Spinal cord (tissue), 10 donors: ENCODE measurements around the gene PPP3CA. TPM values are rescaled to one million over a fixed set of nuclear protein-coding genes. Genes with fewer than 3 reads are reported as not detected.

Source experiments
- DNase-seq, 6 donors: peaks; one replicate each; pipeline versions ENCODE4 v3.0.0 to v3.0.0-alpha.2; 2013 to 2015; ENCODE audit warnings: low spot score in 6 of 6, low read depth in 4 of 6
- H3K27ac ChIP-seq: one replicate; pipeline ENCODE4 v1.5.1; 2013; ENCODE audit warnings: low read depth, low read length, control low read depth
- H3K27me3 ChIP-seq: one replicate; pipeline ENCODE4 v1.6.1; 2013; ENCODE audit warnings: low read length; ENCODE audit not compliant: control insufficient read depth, insufficient read depth
- H3K36me3 ChIP-seq: one replicate; pipeline ENCODE4 v1.6.1; 2013; ENCODE audit warnings: low read length; ENCODE audit not compliant: control insufficient read depth, insufficient read depth
- H3K4me1 ChIP-seq: one replicate; pipeline ENCODE4 v1.6.1; 2013; ENCODE audit warnings: low read length; ENCODE audit not compliant: control insufficient read depth, insufficient read depth
- H3K4me3 ChIP-seq: one replicate; pipeline ENCODE4 v1.5.1; 2013; ENCODE audit warnings: low read depth, low read length, control low read depth
- H3K9me3 ChIP-seq: one replicate; pipeline ENCODE4 v1.6.1; 2013; ENCODE audit warnings: low read length; ENCODE audit not compliant: control insufficient read depth, insufficient read depth
- WGBS: methylation state at CpG from one replicate; pipeline ENCODE4 v1.1.5; 2013; ENCODE audit warnings: missing lambda C conversion rate; ENCODE audit not compliant: insufficient coverage; 5-methylcytosine and 5-hydroxymethylcytosine counted together
- polyA plus RNA-seq, 2 donors: library from polyadenylated mRNA; unstranded; fragments of 120-200 nt; gene quantifications; one replicate each; pipeline ENCODE4 v1.2.1, GENCODE V29; 2013; ENCODE audit not compliant: insufficient read length in 2 of 2
- total RNA-seq, 2 donors: library from RNA; depleted of rRNA in 1 of 2; stranded (reverse); fragments of 120-200 nt in 1 of 2; fragments of >200 nt in 1 of 2; gene quantifications; one replicate each; pipeline versions ENCODE4 v1.2.3 to v1.2.4, GENCODE V29; 2013 to 2014
- donor health status: healthy.

The PPP3CA gene
- total and polyA plus RNA-seq, 4 donors = 43.9 to 152 (median 105) TPM

GRCh38 chr4:101283434-101283833 lies 63.9 kb downstream of the PPP3CA start:
- H3K4me1 ChIP-seq = peaks cover 2% of the 10 kb centered on the region
- no peaks in the 10 kb centered on the region for H3K27me3 ChIP-seq
- H3K36me3 ChIP-seq = no peaks in the 10 kb centered on the region
- WGBS = no CpG with 5 or more reads among the region's 2 CpGs
- DNase-seq = no peak
- no peak overlapping the region for H3K27ac ChIP-seq
- H3K9me3 ChIP-seq = no peaks in the 10 kb centered on the region
- H3K4me3 ChIP-seq = no peak overlapping the region

- no peak overlapping the region for H3K4me3 ChIP-seq
- 87% methylated on average over 3 of the region's 4 CpGs for WGBS
- no peaks in the 10 kb centered on the region for H3K27me3 ChIP-seq
- DNase-seq = no peak
- no peaks in the 10 kb centered on the region for H3K9me3 ChIP-seq
- H3K4me1 ChIP-seq = no peaks in the 10 kb centered on the region
- no peaks in the 10 kb centered on the region for H3K36me3 ChIP-seq
- H3K27ac ChIP-seq = no peak overlapping the region
These were observed 65.1 kb downstream of the PPP3CA start for GRCh38 chr4:101282076-101282844.

- WGBS = 36% methylated on average over 3 of the region's 3 CpGs
- H3K4me3 ChIP-seq = no peak overlapping the region
- DNase-seq = peak in 1 of 6 donors; percentile 3
- H3K4me1 ChIP-seq = no peaks in the 10 kb centered on the region
- H3K36me3 ChIP-seq = no peaks in the 10 kb centered on the region
- no peaks in the 10 kb centered on the region for H3K9me3 ChIP-seq
- H3K27ac ChIP-seq = no peak overlapping the region
- H3K27me3 ChIP-seq = no peaks in the 10 kb centered on the region
These were observed 66.3 kb downstream of the PPP3CA start for GRCh38 chr4:101280866-101281600.

- no peak overlapping the region for H3K27ac ChIP-seq
- H3K4me1 ChIP-seq = no peaks in the 10 kb centered on the region
- no peaks in the 10 kb centered on the region for H3K36me3 ChIP-seq
- H3K4me3 ChIP-seq = no peak overlapping the region
- DNase-seq = peak in 1 of 6 donors; percentile 33
- H3K27me3 ChIP-seq = no peaks in the 10 kb centered on the region
- no peaks in the 10 kb centered on the region for H3K9me3 ChIP-seq
- WGBS = no CpG with 5 or more reads among the region's 3 CpGs
These were observed 67.9 kb downstream of the PPP3CA start for GRCh38 chr4:101279377-101279871.

- Histone ChIP-seq H3K36me3 (no peaks in the 10 kb centered on the region), H3K4me1 (no peaks in the 10 kb centered on the region), H3K4me3 (no peak overlapping the region), H3K27me3 (no peaks in the 10 kb centered on the region), H3K27ac (no peak overlapping the region), H3K9me3 (no peaks in the 10 kb centered on the region)
- DNase-seq = no peak
- no CpG with 5 or more reads among the region's 1 CpG for WGBS
These were observed 69.7 kb downstream of the PPP3CA start for GRCh38 chr4:101277671-101278070.

- no peaks in the 10 kb centered on the region for H3K4me1 ChIP-seq
- WGBS = 100% methylated on average over 1 of the region's 3 CpGs
- no peaks in the 10 kb centered on the region for H3K27me3 ChIP-seq
- H3K36me3 ChIP-seq = no peaks in the 10 kb centered on the region
- no peaks in the 10 kb centered on the region for H3K9me3 ChIP-seq
- no peak overlapping the region for H3K27ac ChIP-seq
- H3K4me3 ChIP-seq = no peak overlapping the region
- no peak for DNase-seq
These were observed 70.7 kb downstream of the PPP3CA start for GRCh38 chr4:101276661-101277060.

- Histone ChIP-seq H3K4me1 (no peaks in the 10 kb centered on the region), H3K36me3 (no peaks in the 10 kb centered on the region), H3K27me3 (no peaks in the 10 kb centered on the region), H3K4me3 (no peak overlapping the region), H3K27ac (no peak overlapping the region), H3K9me3 (no peaks in the 10 kb centered on the region)
- 82% methylated on average over 4 of the region's 7 CpGs for WGBS
- no peak for DNase-seq
These were observed 72.2 kb downstream of the PPP3CA start for GRCh38 chr4:101274888-101275752.

GRCh38 chr4:101271516-101271915 lies 75.8 kb downstream of the PPP3CA start:
- WGBS = no CpG with 5 or more reads among the region's 2 CpGs
- Histone ChIP-seq H3K4me1 (no peaks in the 10 kb centered on the region), H3K9me3 (no peaks in the 10 kb centered on the region), H3K27ac (no peak overlapping the region), H3K27me3 (no peaks in the 10 kb centered on the region), H3K4me3 (no peak overlapping the region), H3K36me3 (no peaks in the 10 kb centered on the region)
- DNase-seq = no peak

- WGBS = no CpG with 5 or more reads among the region's 1 CpG
- Histone ChIP-seq H3K4me1 (no peaks in the 10 kb centered on the region), H3K36me3 (no peaks in the 10 kb centered on the region), H3K4me3 (no peak overlapping the region), H3K27me3 (no peaks in the 10 kb centered on the region), H3K9me3 (no peaks in the 10 kb centered on the region), H3K27ac (no peak overlapping the region)
- no peak for DNase-seq
These were observed 77.6 kb downstream of the PPP3CA start for GRCh38 chr4:101269682-101270081.
